Vagina (tissue), 2 donors: ENCODE data around the gene SLC26A9. TPM values are rescaled to one million over a fixed set of nuclear protein-coding genes. Genes with fewer than 3 reads are reported as not detected.

ENCODE experiments used
- DNase-seq, 2 donors: peaks; one replicate each; pipeline ENCODE4 v3.0.0-alpha.2; 2017; ENCODE audit errors: extremely low spot score in 2 of 2
- H3K27ac ChIP-seq: fragments of 200-600 bp; sonication (generic); one replicate; pipeline ENCODE4 v1.5.1; 2019
- H3K27me3 ChIP-seq: fragments of 200-600 bp; sonication (generic); one replicate; pipeline ENCODE4 v1.5.1; 2019
- H3K36me3 ChIP-seq, 2 donors: fragments of 200-600 bp; sonication (generic); one replicate each; pipeline ENCODE4 v1.5.1; 2017 to 2019
- H3K4me1 ChIP-seq: fragments of 200-600 bp; sonication (generic); one replicate; pipeline ENCODE4 v1.5.1; 2019
- H3K4me3 ChIP-seq, 2 donors: fragments of 200-600 bp; sonication (generic); 1 replicate in 1 of 2; 2 replicates in 1 of 2; pipeline ENCODE4 v1.5.1; 2016 to 2019
- H3K9me3 ChIP-seq: fragments of 200-600 bp; sonication (generic); one replicate; pipeline ENCODE4 v1.5.1; 2019
- CTCF ChIP-seq, 3 experiments: fragments of 450-650 bp in 2 of 3; fragments of 200-600 bp in 1 of 3; sonication (generic) in 1 of 3; IDR thresholded peaks; one replicate each; pipeline ENCODE4 v1.5.1; 2017 to 2019; ENCODE audit warnings: antibody characterized with exemption in 3 of 3, mild to moderate bottlenecking in 2 of 3, moderate library complexity in 2 of 3
- POLR2A ChIP-seq, 2 donors: fragments of 450-650 bp; IDR thresholded peaks; one replicate each; pipeline ENCODE4 v1.6.1; 2017; ENCODE audit warnings: antibody characterized with exemption in 2 of 2, mild to moderate bottlenecking in 2 of 2, moderate library complexity in 2 of 2
- POLR2AphosphoS5 ChIP-seq, 2 donors: sonication (generic); formaldehyde crosslinking; IDR thresholded peaks; one replicate each; pipeline ENCODE4 v1.9.0; 2017; ENCODE audit warnings: antibody characterized with exemption in 2 of 2, mild to moderate bottlenecking in 2 of 2, low read depth in 1 of 2; ENCODE audit not compliant: insufficient read depth in 1 of 2
- intact Hi-C: fragments of 100-400 bp; cut with DNase I; formaldehyde crosslinking; loops from one replicate; pipeline ENCODE4 v1.15.1; 2023
- total RNA-seq: library from RNA; depleted of rRNA; stranded (reverse); fragments of >200 nt; gene quantifications from one replicate; pipeline ENCODE4 v1.2.3, GENCODE V29; 2016

SLC26A9 gene
- total RNA-seq, 1 donor from 2014 or later, result 0.74 TPM

GRCh38 chr1:205978676-205979075 lies 35.4 kb upstream of the SLC26A9 start:
- H3K4me1 ChIP-seq, result peaks cover 20% of the 10 kb centered on the region
- no peaks in the 10 kb centered on the region for H3K9me3 ChIP-seq
- no peak overlapping the region for H3K27ac ChIP-seq
- H3K4me3 ChIP-seq, result no peak overlapping the region
- intact Hi-C loops, result loop anchor here (10.0 kb wide), 1 partner anchor 184 kb away; no protein-coding TSS in a partner anchor
- TF ChIP-seq CTCF (IDR thresholded peaks at IDR 0.05), result no peak
- TF ChIP-seq POLR2A (IDR thresholded peaks at IDR 0.05), result no peak
- no peak for TF ChIP-seq POLR2AphosphoS5 (IDR thresholded peaks at IDR 0.05; ENCODE audit: insufficient read depth in 1 of 2, low read depth in 1 of 2)
- H3K36me3 ChIP-seq, result no peaks in the 10 kb centered on the region
- DNase-seq, result no peak
- H3K27me3 ChIP-seq, result no peaks in the 10 kb centered on the region

- TF ChIP-seq POLR2A (IDR thresholded peaks at IDR 0.05) (no peak), CTCF (IDR thresholded peaks at IDR 0.05) (peak; percentile 93 to 98 (median 96)), POLR2AphosphoS5 (IDR thresholded peaks at IDR 0.05; ENCODE audit: insufficient read depth in 1 of 2, low read depth in 1 of 2) (peak in 1 of 2 donors; percentile 46)
- intact Hi-C loops, result loop anchor here (10.0 kb wide), 1 partner anchor 183 kb away; no protein-coding TSS in a partner anchor
- no peak for DNase-seq
These were observed 34.3 kb upstream of the SLC26A9 start for GRCh38 chr1:205977402-205978014.

GRCh38 chr1:205976708-205977401 lies 33.6 kb upstream of the SLC26A9 start:
- Histone ChIP-seq H3K36me3 (no peaks in the 10 kb centered on the region), H3K4me1 (peaks cover 19% of the 10 kb centered on the region), H3K27me3 (no peaks in the 10 kb centered on the region), H3K9me3 (no peaks in the 10 kb centered on the region), H3K4me3 (no peak overlapping the region), H3K27ac (no peak overlapping the region)
- intact Hi-C loops, result loop anchor here (10.0 kb wide), 1 partner anchor 182 kb away; no protein-coding TSS in a partner anchor
- TF ChIP-seq CTCF (IDR thresholded peaks at IDR 0.05), result no peak
- TF ChIP-seq POLR2AphosphoS5 (IDR thresholded peaks at IDR 0.05; ENCODE audit: insufficient read depth in 1 of 2, low read depth in 1 of 2), result no peak
- TF ChIP-seq POLR2A (IDR thresholded peaks at IDR 0.05), result no peak
- no peak for DNase-seq

More at GRCh38 chr1:205977402-205978014, 34.3 kb upstream of the SLC26A9 start:
- Histone ChIP-seq H3K27me3 (no peaks in the 10 kb centered on the region), H3K9me3 (no peaks in the 10 kb centered on the region), H3K4me1 (peaks cover 19% of the 10 kb centered on the region), H3K4me3 (no peak overlapping the region), H3K27ac (no peak overlapping the region), H3K36me3 (no peaks in the 10 kb centered on the region)

GRCh38 chr1:205976036-205976435 lies 32.8 kb upstream of the SLC26A9 start:
- Histone ChIP-seq H3K4me3 (no peak overlapping the region), H3K27ac (no peak overlapping the region), H3K4me1 (peaks cover 19% of the 10 kb centered on the region), H3K36me3 (no peaks in the 10 kb centered on the region), H3K9me3 (no peaks in the 10 kb centered on the region), H3K27me3 (no peaks in the 10 kb centered on the region)
- no peak for DNase-seq
- TF ChIP-seq CTCF (IDR thresholded peaks at IDR 0.05), result no peak
- intact Hi-C loops, result loop anchor here (10.0 kb wide), 1 partner anchor 181 kb away; no protein-coding TSS in a partner anchor
